ENCODE data around the gene ALDH1L1. TPM values are rescaled to one million over a fixed set of nuclear protein-coding genes. Genes with fewer than 3 reads are reported as not detected.

The ALDH1L1 gene
- total RNA-seq, 1 experiment from 2014 or later: not detected

DNA sequence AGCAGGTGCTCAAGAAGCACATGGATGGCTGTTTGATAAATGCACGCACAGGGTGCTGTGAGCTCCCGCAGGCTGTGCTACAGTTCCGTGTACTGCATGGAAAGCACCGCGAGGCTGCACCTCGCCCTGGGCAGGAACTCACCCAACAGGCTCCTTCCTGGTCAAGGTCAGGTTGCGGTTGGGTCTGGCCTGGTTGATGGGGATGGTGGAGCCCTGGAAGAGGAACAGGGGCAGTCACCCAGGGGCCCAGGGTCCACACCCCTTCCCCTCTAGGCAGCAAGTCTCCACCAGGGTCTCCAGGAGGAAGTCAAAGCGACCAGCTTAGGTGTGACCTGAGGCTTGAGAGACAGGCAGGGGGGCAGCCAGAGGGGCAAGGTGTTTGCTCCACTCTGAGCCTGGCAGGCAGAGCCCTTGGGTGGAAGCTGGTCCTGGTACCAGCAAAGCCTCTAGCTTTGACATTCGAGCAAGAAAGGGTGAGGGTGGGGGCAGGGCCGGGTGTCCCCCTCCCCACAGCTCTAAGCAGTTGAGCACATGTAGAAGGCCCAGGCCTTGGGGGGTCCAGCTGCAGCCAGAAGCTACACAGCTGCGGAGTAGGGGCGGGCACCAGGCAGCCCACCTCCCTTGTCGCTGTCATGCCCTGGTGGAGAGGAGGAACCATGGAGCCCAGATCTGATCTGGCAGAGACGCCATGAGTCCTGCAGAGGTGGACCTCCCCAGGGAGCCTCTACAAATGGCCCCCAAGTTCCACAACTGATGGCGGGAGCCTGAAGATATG lies 50.1 kb downstream of the ALDH1L1 start:
- H3F3A ChIP-seq (ENCODE audit: low read length, unreplicated experiment): no peaks in the 10 kb centered on the region
- DNase-seq (peak; percentile 18), ATAC-seq (peak; percentile 35)
- H3K9ac ChIP-seq (ENCODE audit: low read length): no peak overlapping the region
- TF ChIP-seq EZH2phosphoT487 (IDR thresholded peaks at IDR 0.05; ENCODE audit: borderline replicate concordance, low read length) (no peak), EZH2 (IDR thresholded peaks at IDR 0.05; ENCODE audit: low read length, unreplicated experiment) (no peak)
- TF ChIP-seq, protein P1, sequence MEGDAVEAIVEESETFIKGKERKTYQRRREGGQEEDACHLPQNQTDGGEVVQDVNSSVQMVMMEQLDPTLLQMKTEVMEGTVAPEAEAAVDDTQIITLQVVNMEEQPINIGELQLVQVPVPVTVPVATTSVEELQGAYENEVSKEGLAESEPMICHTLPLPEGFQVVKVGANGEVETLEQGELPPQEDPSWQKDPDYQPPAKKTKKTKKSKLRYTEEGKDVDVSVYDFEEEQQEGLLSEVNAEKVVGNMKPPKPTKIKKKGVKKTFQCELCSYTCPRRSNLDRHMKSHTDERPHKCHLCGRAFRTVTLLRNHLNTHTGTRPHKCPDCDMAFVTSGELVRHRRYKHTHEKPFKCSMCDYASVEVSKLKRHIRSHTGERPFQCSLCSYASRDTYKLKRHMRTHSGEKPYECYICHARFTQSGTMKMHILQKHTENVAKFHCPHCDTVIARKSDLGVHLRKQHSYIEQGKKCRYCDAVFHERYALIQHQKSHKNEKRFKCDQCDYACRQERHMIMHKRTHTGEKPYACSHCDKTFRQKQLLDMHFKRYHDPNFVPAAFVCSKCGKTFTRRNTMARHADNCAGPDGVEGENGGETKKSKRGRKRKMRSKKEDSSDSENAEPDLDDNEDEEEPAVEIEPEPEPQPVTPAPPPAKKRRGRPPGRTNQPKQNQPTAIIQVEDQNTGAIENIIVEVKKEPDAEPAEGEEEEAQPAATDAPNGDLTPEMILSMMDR (conservative IDR thresholded peaks at IDR 0.05; ENCODE audit: low read depth, low read length): no peak
- ChIA-PET CTCF (no interaction called here), POLR2A (ENCODE audit: unreplicated experiment) (no interaction called here)
- H3K4me1 ChIP-seq (ENCODE audit: insufficient read depth, low read length): peaks cover 12% of the 10 kb centered on the region
- no peak overlapping the region for H3K27ac ChIP-seq (ENCODE audit: low read length)
- no peaks in the 10 kb centered on the region for H3K9me2 ChIP-seq (replicated peaks; ENCODE audit: low read length)
- H4K20me1 ChIP-seq (ENCODE audit: low read length): no peaks in the 10 kb centered on the region
- H3K4me3 ChIP-seq (ENCODE audit: low read length): no peak overlapping the region
- H3K4me2 ChIP-seq (ENCODE audit: low read length): peak overlapping the region; percentile 45
- no peaks in the 10 kb centered on the region for H3K79me2 ChIP-seq (ENCODE audit: low read length)
- H3K36me3 ChIP-seq (ENCODE audit: low read depth, low read length): no peaks in the 10 kb centered on the region
- BruUV-seq (replicated peaks): no TSS peak
- no peaks in the 10 kb centered on the region for H3K9me3 ChIP-seq (ENCODE audit: low read length)
- intact Hi-C loops (cut with micrococcal nuclease): no loop called here
- peak overlapping the region; percentile 21; the same call in 1 of the 2 replicates for H2AFZ ChIP-seq (ENCODE audit: low read length)
- no peaks in the 10 kb centered on the region for H3K27me3 ChIP-seq (ENCODE audit: low read length)

DNA sequence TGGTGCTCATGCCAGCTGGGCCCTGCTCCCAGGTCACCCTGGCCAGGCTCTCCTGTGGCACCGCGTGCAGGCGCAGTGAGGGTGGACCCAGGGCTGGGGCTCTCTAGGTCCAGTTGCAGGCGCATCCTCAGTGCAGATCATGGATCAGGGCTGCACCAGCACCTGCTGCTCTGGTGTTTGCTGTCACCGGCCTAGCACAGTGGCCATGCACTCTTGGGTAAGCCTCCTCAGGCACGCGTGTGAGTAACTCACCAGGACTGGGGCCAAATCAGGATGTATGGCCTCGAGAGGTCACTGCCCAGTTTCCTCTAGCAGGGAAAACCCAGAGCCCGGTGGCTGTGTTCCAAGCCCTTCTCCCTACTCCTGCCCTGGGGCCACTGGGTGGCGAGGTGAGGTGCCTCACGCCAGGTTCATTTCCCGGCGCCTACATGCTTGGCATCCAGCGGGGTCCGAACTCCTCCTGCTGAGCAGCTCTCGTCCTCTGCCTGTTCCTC lies 50.9 kb downstream of the ALDH1L1 start:
- H3F3A ChIP-seq (ENCODE audit: low read length, unreplicated experiment): no peaks in the 10 kb centered on the region
- peaks cover 12% of the 10 kb centered on the region for H3K4me1 ChIP-seq (ENCODE audit: insufficient read depth, low read length)
- H3K27me3 ChIP-seq (ENCODE audit: low read length): no peaks in the 10 kb centered on the region
- BruUV-seq (replicated peaks): no TSS peak
- peak overlapping the region; percentile 45 for H3K4me2 ChIP-seq (ENCODE audit: low read length)
- ChIA-PET CTCF (no interaction called here), POLR2A (ENCODE audit: unreplicated experiment) (no interaction called here)
- H3K27ac ChIP-seq (ENCODE audit: low read length): no peak overlapping the region
- peak overlapping the region; percentile 21; the same call in 1 of the 2 replicates for H2AFZ ChIP-seq (ENCODE audit: low read length)
- no peaks in the 10 kb centered on the region for H3K9me2 ChIP-seq (replicated peaks; ENCODE audit: low read length)
- DNase-seq: peak; percentile 81
- no peaks in the 10 kb centered on the region for H3K79me2 ChIP-seq (ENCODE audit: low read length)
- H4K20me1 ChIP-seq (ENCODE audit: low read length): no peaks in the 10 kb centered on the region
- no peak overlapping the region for H3K9ac ChIP-seq (ENCODE audit: low read length)
- peak; percentile 86 for ATAC-seq
- H3K4me3 ChIP-seq (ENCODE audit: low read length): no peak overlapping the region
- no peaks in the 10 kb centered on the region for H3K36me3 ChIP-seq (ENCODE audit: low read depth, low read length)
- no peaks in the 10 kb centered on the region for H3K9me3 ChIP-seq (ENCODE audit: low read length)
- TF ChIP-seq, protein P1 (conservative IDR thresholded peaks at IDR 0.05; ENCODE audit: low read depth, low read length): no peak
- TF ChIP-seq EZH2 (IDR thresholded peaks at IDR 0.05; ENCODE audit: low read length, unreplicated experiment) (no peak), EZH2phosphoT487 (IDR thresholded peaks at IDR 0.05; ENCODE audit: borderline replicate concordance, low read length) (no peak)
- intact Hi-C loops (cut with micrococcal nuclease): no loop called here

Data from PC-3 (cell line).